Upper lobe of left lung (tissue), 6 donors: ENCODE results near the gene GPR55. TPM values are rescaled to one million over a fixed set of nuclear protein-coding genes. Genes with fewer than 3 reads are reported as not detected.

Source experiments
- ATAC-seq, 2 donors: fragments of 200-7000 bp; cut with Tn5 transposase; one replicate each; pipeline ENCODE4 v1.9.1; 2022; ENCODE audit warnings: mild to moderate bottlenecking in 2 of 2, moderate library complexity in 2 of 2; ENCODE audit not compliant: low FRiP score in 2 of 2
- DNase-seq, 2 donors: peaks; one replicate each; pipeline ENCODE4 v3.0.0-alpha.2; 2019 to 2020
- H3K27ac ChIP-seq, 4 donors: fragments of 200-600 bp; sonication (generic); one replicate each; pipeline ENCODE4 v1.5.1; 2016 to 2019
- H3K27me3 ChIP-seq, 4 donors: fragments of 200-600 bp; sonication (generic); one replicate each; pipeline ENCODE4 v1.5.1; 2017 to 2019
- H3K36me3 ChIP-seq, 4 donors: fragments of 200-600 bp; sonication (generic); one replicate each; pipeline ENCODE4 v1.5.1; 2016 to 2019
- H3K4me1 ChIP-seq, 4 donors: fragments of 200-600 bp; sonication (generic); one replicate each; pipeline ENCODE4 v1.5.1; 2018 to 2019
- H3K4me3 ChIP-seq, 4 donors: fragments of 200-600 bp; sonication (generic); one replicate each; pipeline ENCODE4 v1.5.1; 2017 to 2019; ENCODE audit warnings: mild to moderate bottlenecking in 2 of 4, moderate library complexity in 1 of 4
- H3K9me3 ChIP-seq, 4 donors: fragments of 200-600 bp; sonication (generic); one replicate each; pipeline ENCODE4 v1.5.1; 2018 to 2019
- EP300 ChIP-seq, 4 donors: sonication (generic); formaldehyde crosslinking; IDR thresholded peaks; one replicate each; pipeline ENCODE4 v1.5.1; 2017; ENCODE audit warnings: antibody characterized with exemption in 4 of 4, control low read depth in 2 of 4
- POLR2A ChIP-seq, 4 donors: fragments of 450-650 bp; IDR thresholded peaks; one replicate each; pipeline ENCODE4 v1.5.1; 2016 to 2017; ENCODE audit warnings: antibody characterized with exemption in 4 of 4, mild to moderate bottlenecking in 2 of 4
- POLR2AphosphoS5 ChIP-seq, 2 donors: sonication (generic); formaldehyde crosslinking; IDR thresholded peaks; one replicate each; pipeline ENCODE4 v1.5.1; 2017; ENCODE audit warnings: antibody characterized with exemption in 2 of 2
- WGBS, 2 donors: methylation state at CpG; one replicate each; pipeline ENCODE4 v1.1.5; 2017 to 2018; 5-methylcytosine and 5-hydroxymethylcytosine counted together
- total RNA-seq, 6 donors: library from RNA; depleted of rRNA in 4 of 6; stranded (reverse); fragments of >200 nt in 4 of 6; gene quantifications; one replicate each; pipeline versions ENCODE4 v1.1.0 to v1.2.1, GENCODE V29; 2016 to 2021
- TF ChIP-seq, protein P1 (sequence below), 6 experiments: fragments of 450-650 bp in 4 of 6; fragments of 200-600 bp in 2 of 6; sonication (generic) in 2 of 6; IDR thresholded peaks; one replicate each; pipeline ENCODE4 v1.5.1; 2016 to 2019; ENCODE audit warnings: antibody characterized with exemption in 6 of 6
- donor health status: DM: no; HTN: no; CAD: no; lungs with moderate emphysema.
- donor health status: DM: no; HTN: yes; CAD: no; lungs with severe emphysema.

Gene GPR55
- total RNA-seq, 6 donors from 2014 or later = 0.15 to 0.84 (median 0.52) TPM; not detected in 2

DNA sequence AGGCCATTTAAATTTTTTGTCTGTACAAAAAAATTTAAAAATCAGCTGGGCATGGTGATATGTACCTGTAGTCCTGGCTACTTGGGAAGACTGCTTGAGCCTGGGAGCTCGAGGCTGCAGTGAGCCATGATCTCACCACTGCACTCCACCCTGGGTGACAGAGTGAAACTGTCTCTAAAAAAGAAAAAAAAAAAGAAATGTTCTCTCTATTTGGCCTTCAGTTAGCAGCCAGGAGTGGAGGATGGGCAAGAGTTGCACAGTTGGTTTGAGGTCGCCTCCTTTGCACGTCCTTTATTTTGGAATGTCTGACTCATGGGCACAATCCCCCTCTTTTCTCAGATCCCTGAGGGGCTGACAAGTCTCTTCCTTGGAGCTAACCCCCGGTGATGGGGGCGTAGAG lies 34.0 kb downstream of the GPR55 start:
- DNase-seq = no peak

DNA sequence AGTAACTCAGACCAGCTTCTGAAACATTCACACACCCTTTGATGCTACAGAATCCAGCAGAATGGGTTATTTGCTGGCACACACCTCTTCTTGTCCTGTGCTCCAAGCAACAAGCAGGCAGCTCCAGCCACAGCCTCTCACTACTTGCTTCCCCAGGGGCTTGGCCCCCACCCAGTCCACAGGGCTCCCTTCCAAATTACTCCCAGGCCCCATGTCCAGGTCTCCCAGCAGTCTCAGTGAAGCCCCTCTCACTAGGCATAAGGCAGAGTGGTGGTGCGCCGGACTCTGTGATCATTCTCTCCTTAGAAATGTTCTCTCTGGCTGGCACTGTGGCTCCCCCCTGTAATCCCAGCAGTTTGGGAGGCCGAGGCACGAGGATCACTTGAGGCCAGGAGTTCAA lies 34.4 kb downstream of the GPR55 start:
- H3K27ac ChIP-seq = no peak overlapping the region
- no peaks in the 10 kb centered on the region for H3K27me3 ChIP-seq
- H3K9me3 ChIP-seq = no peaks in the 10 kb centered on the region
- DNase-seq = no peak
- no peak overlapping the region for H3K4me3 ChIP-seq
- no peaks in the 10 kb centered on the region for H3K36me3 ChIP-seq
- WGBS, 2 donors = 85 to 96% methylated on average over 4 of the region's 4 CpGs
- no peaks in the 10 kb centered on the region for H3K4me1 ChIP-seq
- TF ChIP-seq EP300 (IDR thresholded peaks at IDR 0.05) = no peak
- ATAC-seq = peak in 1 of 2 donors; percentile 4

More for the DNA sequence above, 34.0 kb downstream of the GPR55 start:
- H3K9me3 ChIP-seq = no peaks in the 10 kb centered on the region
- WGBS, 2 donors = 57 to 58% methylated on average over 5 of the region's 5 CpGs
- no peaks in the 10 kb centered on the region for H3K27me3 ChIP-seq
- H3K27ac ChIP-seq = no peak overlapping the region
- no peak for TF ChIP-seq POLR2A (IDR thresholded peaks at IDR 0.05)
- TF ChIP-seq EP300 (IDR thresholded peaks at IDR 0.05) = no peak
- TF ChIP-seq POLR2AphosphoS5 (IDR thresholded peaks at IDR 0.05) = no peak
- TF ChIP-seq, protein P1, sequence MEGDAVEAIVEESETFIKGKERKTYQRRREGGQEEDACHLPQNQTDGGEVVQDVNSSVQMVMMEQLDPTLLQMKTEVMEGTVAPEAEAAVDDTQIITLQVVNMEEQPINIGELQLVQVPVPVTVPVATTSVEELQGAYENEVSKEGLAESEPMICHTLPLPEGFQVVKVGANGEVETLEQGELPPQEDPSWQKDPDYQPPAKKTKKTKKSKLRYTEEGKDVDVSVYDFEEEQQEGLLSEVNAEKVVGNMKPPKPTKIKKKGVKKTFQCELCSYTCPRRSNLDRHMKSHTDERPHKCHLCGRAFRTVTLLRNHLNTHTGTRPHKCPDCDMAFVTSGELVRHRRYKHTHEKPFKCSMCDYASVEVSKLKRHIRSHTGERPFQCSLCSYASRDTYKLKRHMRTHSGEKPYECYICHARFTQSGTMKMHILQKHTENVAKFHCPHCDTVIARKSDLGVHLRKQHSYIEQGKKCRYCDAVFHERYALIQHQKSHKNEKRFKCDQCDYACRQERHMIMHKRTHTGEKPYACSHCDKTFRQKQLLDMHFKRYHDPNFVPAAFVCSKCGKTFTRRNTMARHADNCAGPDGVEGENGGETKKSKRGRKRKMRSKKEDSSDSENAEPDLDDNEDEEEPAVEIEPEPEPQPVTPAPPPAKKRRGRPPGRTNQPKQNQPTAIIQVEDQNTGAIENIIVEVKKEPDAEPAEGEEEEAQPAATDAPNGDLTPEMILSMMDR (IDR thresholded peaks at IDR 0.05) = no peak
- H3K36me3 ChIP-seq = no peaks in the 10 kb centered on the region
- H3K4me3 ChIP-seq = no peak overlapping the region
- peak in 1 of 2 donors; percentile 45 for ATAC-seq
- H3K4me1 ChIP-seq = no peaks in the 10 kb centered on the region

DNA sequence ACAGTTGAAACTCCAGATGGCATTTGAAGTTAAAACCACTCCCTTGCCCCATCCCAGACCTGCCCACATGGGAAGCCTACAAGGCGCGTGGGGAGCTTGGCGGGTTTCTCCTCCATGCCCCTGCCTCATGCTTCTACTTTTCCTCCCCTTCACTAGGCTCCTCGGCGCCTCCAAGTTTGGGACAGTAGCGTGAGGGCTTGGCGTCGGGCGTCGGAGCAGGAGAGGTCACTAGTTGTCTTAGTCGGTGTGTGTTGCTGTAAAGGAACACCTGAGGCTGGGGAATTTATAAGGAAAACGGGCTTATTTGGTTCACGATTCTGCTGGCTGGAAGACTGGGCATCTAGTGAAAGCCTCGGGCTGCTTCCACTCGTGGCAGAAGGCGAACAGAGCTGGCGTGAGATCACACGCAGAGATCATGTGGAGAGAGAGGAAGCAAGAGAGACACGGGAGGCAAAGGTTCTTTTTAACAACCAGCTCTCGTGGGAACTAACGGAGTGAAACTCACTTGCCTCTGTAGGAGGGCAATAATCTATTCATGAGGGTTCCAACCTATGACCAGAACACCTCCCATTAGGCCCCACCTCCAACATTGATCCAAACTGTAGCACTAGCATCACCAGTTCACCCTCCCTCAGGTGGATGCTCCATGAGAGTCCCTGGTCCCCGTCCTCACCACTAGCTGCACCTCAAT lies 35.0 kb downstream of the GPR55 start:
- H3K27me3 ChIP-seq = no peaks in the 10 kb centered on the region
- TF ChIP-seq POLR2AphosphoS5 (IDR thresholded peaks at IDR 0.05) (no peak), POLR2A (IDR thresholded peaks at IDR 0.05) (no peak), EP300 (IDR thresholded peaks at IDR 0.05) (no peak)
- TF ChIP-seq, protein P1 (IDR thresholded peaks at IDR 0.05) = no peak
- DNase-seq = no peak
- no peaks in the 10 kb centered on the region for H3K4me1 ChIP-seq
- no peak overlapping the region for H3K27ac ChIP-seq
- no peaks in the 10 kb centered on the region for H3K36me3 ChIP-seq
- no peak for ATAC-seq
- no peak overlapping the region for H3K4me3 ChIP-seq
- WGBS, 2 donors = 89 to 92% methylated on average over 22 of the region's 22 CpGs
- no peaks in the 10 kb centered on the region for H3K9me3 ChIP-seq

DNA sequence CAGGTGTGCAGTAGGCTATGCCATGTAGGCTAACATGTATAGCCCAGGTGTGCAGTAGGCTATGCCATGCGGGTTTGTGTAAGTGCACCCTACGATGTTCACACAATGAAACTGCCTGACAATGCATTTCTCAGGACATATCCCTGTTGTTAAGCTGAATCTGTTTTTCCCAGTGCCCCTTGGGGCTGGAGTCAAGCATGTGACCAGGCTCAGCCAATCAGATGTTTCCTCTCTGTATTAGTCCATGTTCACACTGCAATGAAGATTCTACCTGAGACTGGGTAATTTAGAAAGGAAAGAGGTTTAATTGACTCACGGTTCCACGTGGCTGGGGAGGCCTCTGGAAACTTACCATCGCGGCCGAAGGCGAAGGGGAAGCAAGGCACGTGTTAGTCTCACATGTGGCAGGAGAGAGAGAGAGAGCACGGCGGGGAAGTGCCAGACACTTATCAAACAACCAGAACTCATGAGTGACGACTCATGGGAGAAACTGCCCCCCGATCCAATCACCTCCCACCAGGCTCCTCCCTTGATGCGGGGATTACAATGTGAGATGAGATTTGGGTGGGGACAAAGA lies 36.1 kb downstream of the GPR55 start:
- ATAC-seq (no peak), DNase-seq (no peak)
- no peaks in the 10 kb centered on the region for H3K4me1 ChIP-seq
- H3K4me3 ChIP-seq = no peak overlapping the region
- no peaks in the 10 kb centered on the region for H3K9me3 ChIP-seq
- no peak for TF ChIP-seq POLR2A (IDR thresholded peaks at IDR 0.05)
- TF ChIP-seq POLR2AphosphoS5 (IDR thresholded peaks at IDR 0.05) = no peak
- no peak for TF ChIP-seq EP300 (IDR thresholded peaks at IDR 0.05)
- TF ChIP-seq, protein P1 (IDR thresholded peaks at IDR 0.05) = no peak
- WGBS, 2 donors = 87 to 91% methylated on average over 14 of the region's 14 CpGs
- no peak overlapping the region for H3K27ac ChIP-seq
- H3K36me3 ChIP-seq = no peaks in the 10 kb centered on the region
- H3K27me3 ChIP-seq = no peaks in the 10 kb centered on the region

DNA sequence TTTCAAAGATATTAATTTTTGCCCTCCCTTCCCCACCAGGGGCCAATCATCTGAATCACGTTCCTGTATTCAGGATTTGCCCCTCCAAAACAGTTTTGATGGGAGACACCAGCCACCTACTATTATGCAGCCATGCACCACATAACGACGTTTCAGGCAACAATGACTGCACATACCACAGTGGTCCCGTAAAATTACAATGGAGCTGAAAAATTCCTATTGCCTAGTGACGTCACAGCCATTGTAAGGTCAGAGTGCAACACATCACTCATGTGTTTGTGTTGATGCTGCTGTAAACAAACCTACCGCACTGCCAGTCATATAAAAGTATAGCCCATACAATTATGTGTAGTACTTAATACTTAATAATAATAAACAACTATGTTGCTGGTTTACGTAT lies 37.7 kb downstream of the GPR55 start:
- ATAC-seq (no peak), DNase-seq (no peak)
- H3K4me1 ChIP-seq = no peaks in the 10 kb centered on the region
- WGBS, 2 donors = 81 to 83% methylated on average over 7 of the region's 7 CpGs
- no peaks in the 10 kb centered on the region for H3K9me3 ChIP-seq
- no peaks in the 10 kb centered on the region for H3K36me3 ChIP-seq
- H3K4me3 ChIP-seq = no peak overlapping the region
- no peaks in the 10 kb centered on the region for H3K27me3 ChIP-seq
- TF ChIP-seq POLR2AphosphoS5 (IDR thresholded peaks at IDR 0.05) (no peak), POLR2A (IDR thresholded peaks at IDR 0.05) (no peak), EP300 (IDR thresholded peaks at IDR 0.05) (no peak)
- TF ChIP-seq, protein P1 (IDR thresholded peaks at IDR 0.05) = no peak
- H3K27ac ChIP-seq = no peak overlapping the region
